Breast epithelium (tissue), 3 donors: ENCODE data around the gene ATG10.

Source experiments
- CTCF ChIP-seq, 3 donors: fragments of 450-650 bp; IDR thresholded peaks; one replicate each; pipeline ENCODE4 v1.5.1; 2016 to 2017; ENCODE audit warnings: antibody characterized with exemption in 3 of 3, mild to moderate bottlenecking in 3 of 3, moderate library complexity in 3 of 3
- POLR2A ChIP-seq: fragments of 450-650 bp; IDR thresholded peaks from one replicate; pipeline ENCODE4 v1.6.1; 2016; ENCODE audit warnings: antibody characterized with exemption, mild to moderate bottlenecking, moderate library complexity
- POLR2AphosphoS5 ChIP-seq, 3 donors: sonication (generic); formaldehyde crosslinking; IDR thresholded peaks; one replicate each; pipeline ENCODE4 v1.6.1; 2017; ENCODE audit warnings: antibody characterized with exemption in 3 of 3

- TF ChIP-seq CTCF (IDR thresholded peaks at IDR 0.05) (no peak), POLR2A (no peak), POLR2AphosphoS5 (IDR thresholded peaks at IDR 0.05) (no peak)
These were observed 214.0 kb downstream of the ATG10 start for GRCh38 chr5:82185851-82186250.
